Measurements from ENCODE around the gene TMEM219.
A peak's percentile ranks its signal among the peaks of the same experiment; 100 is the strongest.

Gene TMEM219

GRCh38 chr16:29983420-29984136 is 21.7 kb downstream of the TMEM219 start:
- DNase-seq, result no peak

GRCh38 chr16:29984137-29984763 is 22.4 kb downstream of the TMEM219 start:
- no peak for DNase-seq

GRCh38 chr16:29984764-29985147 is 22.9 kb downstream of the TMEM219 start:
- DNase-seq, result no peak

DNA sequence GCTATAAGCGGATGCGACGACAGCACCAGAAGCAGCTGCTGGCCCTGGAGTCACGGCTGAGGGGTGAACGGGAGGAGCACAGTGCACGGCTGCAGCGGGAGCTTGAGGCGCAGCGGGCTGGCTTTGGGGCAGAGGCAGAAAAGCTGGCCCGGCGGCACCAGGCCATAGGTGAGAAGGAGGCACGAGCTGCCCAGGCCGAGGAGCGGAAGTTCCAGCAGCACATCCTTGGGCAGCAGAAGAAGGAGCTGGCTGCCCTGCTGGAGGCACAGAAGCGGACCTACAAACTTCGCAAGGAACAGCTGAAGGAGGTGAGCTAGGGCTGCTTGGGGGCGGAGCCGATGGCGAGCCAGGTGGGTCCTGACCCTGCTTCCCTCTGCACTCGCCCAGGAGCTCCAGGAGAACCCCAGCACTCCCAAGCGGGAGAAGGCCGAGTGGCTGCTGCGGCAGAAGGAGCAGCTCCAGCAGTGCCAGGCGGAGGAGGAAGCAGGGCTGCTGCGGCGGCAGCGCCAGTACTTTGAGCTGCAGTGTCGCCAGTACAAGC is 23.5 kb downstream of the TMEM219 start:
- no peak for DNase-seq

DNA sequence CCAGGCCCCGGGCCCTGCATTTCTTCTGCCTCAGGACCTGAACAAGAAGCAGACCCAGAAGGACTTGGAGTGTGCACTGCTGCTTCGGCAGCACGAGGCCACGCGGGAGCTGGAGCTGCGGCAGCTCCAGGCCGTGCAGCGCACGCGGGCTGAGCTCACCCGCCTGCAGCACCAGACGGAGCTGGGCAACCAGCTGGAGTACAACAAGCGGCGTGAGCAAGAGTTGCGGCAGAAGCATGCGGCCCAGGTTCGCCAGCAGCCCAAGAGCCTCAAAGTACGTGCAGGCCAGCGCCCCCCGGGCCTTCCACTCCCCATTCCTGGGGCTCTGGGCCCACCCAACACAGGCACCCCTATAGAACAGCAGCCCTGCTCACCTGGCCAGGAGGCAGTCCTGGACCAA is 24.4 kb downstream of the TMEM219 start:
- DNase-seq, result no peak

GRCh38 chr16:29986931-29987330 is 25.1 kb downstream of the TMEM219 start:
- DNase-seq, result no peak

DNA sequence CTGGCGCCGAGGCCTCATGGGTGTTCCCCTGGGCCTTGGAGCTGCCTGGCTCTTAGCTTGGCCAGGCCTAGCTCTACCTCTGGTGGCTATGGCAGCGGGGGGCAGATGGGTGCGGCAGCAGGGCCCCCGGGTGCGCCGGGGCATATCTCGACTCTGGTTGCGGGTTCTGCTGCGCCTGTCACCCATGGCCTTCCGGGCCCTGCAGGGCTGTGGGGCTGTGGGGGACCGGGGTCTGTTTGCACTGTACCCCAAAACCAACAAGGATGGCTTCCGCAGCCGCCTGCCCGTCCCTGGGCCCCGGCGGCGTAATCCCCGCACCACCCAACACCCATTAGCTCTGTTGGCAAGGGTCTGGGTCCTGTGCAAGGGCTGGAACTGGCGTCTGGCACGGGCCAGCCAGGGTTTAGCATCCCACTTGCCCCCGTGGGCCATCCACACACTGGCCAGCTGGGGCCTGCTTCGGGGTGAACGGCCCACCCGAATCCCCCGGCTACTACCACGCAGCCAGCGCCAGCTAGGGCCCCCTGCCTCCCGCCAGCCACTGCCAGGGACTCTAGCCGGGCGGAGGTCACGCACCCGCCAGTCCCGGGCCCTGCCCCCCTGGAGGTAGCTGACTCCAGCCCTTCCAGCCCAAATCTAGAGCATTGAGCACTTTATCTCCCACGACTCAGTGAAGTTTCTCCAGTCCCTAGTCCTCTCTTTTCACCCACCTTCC is 25.6 kb downstream of the TMEM219 start:
- DNase-seq, result no peak

- DNase-seq, result no peak
Observed at GRCh38 chr16:29988346-29989075, 26.6 kb downstream of the TMEM219 start.

DNA sequence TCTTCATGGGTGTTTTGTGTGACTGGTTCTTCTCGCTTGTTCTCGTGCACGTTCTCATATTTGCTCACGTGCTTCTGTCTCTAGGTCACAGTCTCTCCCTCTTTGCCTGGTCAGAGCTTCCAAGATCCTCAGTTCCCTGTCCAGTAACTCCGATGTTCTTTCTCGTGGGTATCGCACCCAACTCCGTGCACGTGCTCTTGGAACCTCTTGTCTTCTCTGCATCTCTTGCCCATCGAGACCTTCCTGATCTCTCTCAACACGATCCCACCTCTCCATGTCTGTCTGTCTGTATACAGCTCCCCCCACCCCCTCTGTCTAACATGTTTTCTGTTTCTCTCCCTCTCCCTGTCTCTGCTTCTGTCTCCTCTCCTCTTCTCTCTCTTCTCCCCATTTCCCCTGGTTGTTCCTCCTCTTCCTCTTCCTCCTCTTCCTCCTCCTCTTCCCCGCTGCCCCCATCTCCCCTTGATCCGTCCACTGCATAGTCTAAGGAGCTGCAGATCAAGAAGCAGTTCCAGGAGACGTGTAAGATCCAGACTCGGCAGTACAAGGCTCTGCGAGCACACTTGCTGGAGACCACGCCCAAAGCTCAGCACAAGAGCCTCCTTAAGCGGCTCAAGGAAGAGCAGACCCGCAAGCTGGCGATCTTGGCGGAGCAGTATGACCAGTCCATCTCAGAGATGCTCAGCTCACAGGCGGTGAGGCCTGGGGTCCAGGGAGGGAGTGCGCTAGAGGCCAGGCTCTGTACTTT is 27.4 kb downstream of the TMEM219 start:
- no peak for DNase-seq

- no peak for DNase-seq
Observed at GRCh38 chr16:29990034-29990433, 28.2 kb downstream of the TMEM219 start.

GRCh38 chr16:29990883-29991570 is 29.1 kb downstream of the TMEM219 start:
- DNase-seq, result no peak

DNA sequence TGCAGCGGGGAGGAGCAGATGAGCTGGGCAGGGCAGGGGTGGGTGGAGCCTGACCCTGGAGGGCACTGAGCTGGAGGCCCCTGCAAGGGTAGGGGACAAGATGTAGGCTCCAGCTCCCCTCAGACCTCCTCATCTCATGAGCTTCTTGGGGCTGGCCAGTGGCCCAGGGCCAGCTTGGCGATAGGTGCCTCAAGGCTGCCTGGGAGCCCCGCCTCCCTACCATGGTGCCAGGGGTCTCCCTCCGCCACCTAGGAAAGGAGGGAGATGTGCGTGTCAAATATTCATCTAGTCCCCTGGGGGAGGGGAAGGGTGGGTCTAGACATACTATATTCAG is 29.7 kb downstream of the TMEM219 start:
- DNase-seq, result no peak

DNA sequence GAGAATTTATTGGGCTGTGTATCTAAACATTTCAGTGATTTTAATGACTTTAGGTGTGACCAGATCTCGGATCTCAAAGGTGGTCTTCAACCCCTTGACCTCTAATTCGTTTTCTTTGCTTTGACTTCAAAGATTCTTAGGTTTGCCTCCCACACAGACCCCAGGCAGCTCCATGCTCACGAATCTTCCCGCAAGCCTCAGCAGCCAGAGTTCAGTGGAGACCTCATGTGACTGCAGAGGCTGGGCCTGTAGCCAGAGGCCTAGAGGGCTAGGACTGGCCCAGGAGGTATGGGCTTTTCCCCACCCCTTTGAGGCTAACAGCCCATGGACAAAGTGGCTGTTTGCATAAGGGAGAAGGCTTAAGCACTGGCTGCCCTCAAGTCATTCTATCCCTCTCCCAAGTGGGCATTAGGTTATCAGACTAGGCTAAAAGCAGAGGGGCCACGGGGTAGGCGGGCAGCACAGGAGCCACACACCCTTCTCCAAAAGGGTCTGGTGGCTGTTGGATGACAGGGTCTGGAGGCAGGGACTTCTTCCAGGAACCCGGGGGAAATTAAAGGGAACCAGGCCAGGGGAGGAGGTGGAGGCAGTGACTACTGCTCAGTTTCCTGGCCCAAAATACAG is 30.6 kb downstream of the TMEM219 start:
- DNase-seq, result no peak

- no peak for DNase-seq
Observed at GRCh38 chr16:29993191-29993902, 31.5 kb downstream of the TMEM219 start.

- no peak for DNase-seq
Observed at GRCh38 chr16:29993903-29994599, 32.2 kb downstream of the TMEM219 start.

GRCh38 chr16:29994600-29995323 is 32.9 kb downstream of the TMEM219 start:
- peak; percentile 86 for DNase-seq

- DNase-seq, result peak; percentile 91
Observed at GRCh38 chr16:29995324-29995910, 33.5 kb downstream of the TMEM219 start, which contains the start of gene HIRIP3. Gene HIRIP3, minus strand, starts transcription at chr16:29995617. Its CDS starts 12 bp downstream, at chr16:29995605.

- DNase-seq, result peak; percentile 100
Observed at GRCh38 chr16:29995911-29996765, 34.3 kb downstream of the TMEM219 start, which contains the start of gene INO80E. Gene INO80E, plus strand, starts transcription at chr16:29996241. Its CDS starts 70 bp downstream, at chr16:29996311.

All from stimulated activated CD4-positive, alpha-beta T cell treated with anti-CD3 and anti-CD28 coated beads, Interleukin-15, amount 100 ng/mL, for 24 hours (primary cell).